HG03103 (cell line): ENCODE data around the gene UMAD1.
"Not testable (repeated sequence)": the region's sequence is repeated elsewhere in the genome, so short reads cannot be mapped to it uniquely, and the experiment has no call there.

Source experiments
- ATAC-seq: cut with Tn5 transposase; IDR thresholded peaks from one replicate; pipeline ENCODE4 v1.9.1; 2021; ENCODE audit warnings: low read depth; ENCODE audit not compliant: unreplicated experiment

Gene UMAD1

DNA sequence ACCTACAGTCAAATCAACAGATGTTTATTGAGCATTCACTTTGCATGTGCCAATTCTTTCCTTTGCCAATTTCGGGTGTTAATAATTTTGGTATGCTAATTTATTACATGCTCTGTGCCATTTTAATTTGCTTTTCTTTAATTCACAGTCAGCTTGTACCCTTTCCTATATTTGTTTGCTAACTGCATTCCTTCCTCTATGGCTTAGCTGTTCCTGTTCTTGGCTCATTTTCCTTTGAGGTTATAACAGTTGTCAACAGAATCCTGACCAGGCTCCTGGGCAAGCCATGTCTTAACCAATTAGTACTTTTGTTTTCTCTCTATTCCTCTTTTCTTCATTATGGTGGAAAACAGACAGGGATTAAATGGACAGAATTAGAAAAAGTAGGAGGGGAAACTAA, 151.5 kb downstream of the UMAD1 start:
- no peak for ATAC-seq

DNA sequence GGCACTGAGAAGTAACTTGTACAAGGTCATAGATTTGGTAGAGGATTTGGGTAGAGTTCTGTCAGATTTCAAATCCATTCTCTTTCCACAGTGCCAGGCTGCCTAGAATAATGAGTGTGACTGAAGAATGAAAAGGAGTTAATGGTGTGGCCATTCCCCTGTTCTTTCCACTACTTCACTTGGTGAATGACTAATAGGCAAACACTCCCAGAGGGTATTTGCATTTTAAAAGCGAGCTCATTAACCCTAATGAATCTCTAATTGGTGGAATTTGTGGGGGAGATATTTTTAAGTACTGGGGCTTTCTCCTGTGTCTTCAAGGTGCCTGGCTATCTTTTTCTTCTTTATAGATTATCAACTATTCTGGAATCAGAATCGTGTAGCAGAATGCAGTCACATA, 152.7 kb downstream of the UMAD1 start:
- no peak for ATAC-seq

DNA sequence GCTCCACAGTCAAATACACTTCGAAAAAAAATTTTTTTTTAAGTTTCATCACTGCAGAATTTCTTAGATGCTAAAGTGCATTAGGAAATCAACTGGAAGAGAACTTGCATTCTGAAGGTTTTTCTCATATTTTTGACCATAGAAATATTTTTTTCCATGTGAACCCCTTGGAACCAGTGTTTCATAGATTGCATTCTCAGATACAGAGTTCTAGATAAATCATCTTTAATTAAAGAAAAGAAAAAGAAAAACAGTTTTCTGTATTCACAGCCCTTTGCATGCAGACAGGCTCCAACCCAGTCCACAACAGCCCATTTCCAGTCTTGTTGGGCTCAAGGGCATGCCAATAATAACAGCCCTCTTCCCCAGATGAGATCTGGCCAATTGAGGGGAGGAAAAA, 153.4 kb downstream of the UMAD1 start:
- no peak for ATAC-seq

DNA sequence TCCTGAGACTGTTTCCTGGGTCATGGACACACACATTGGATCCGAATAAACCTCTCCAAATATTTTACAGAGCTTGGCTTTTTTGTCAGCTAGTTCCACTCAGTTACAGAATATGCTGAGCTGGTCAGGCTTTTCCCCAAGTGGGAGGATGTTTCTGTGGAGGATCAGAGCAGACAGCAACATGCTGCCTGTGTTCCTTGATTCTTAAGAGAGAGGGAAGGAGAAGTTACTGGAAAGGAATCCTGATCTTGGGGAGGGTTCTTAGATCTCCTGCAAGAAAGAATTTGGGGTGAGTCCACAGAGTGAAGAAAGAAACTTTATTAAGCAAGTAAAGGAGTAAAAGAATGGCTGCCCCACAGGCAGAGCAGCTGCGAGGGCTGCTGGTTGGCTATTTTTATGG, 154.7 kb downstream of the UMAD1 start:
- no peak for ATAC-seq

DNA sequence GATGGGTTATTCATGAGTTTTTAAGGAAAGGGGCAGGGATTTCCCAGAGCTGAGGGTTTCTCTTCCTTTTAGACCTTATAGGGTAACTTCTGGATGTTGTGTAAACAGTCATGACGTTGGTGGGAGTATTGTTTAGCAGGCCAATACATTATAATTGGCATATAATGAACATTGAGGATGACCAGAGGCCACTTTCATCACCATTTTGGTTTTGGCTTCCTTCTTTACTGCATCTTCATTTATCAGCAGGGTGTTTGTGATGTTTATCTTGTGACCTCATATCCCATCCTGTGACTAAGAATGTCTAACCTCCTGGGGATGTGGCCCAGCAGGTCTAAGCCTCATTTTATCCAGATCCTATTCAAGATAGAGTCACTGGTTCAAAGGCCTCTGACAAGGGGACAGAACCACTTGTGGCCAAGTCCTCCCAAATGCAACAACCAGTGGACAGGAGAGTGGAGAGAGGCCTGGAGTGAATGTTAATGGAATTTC, 155.1 kb downstream of the UMAD1 start:
- ATAC-seq: no peak

DNA sequence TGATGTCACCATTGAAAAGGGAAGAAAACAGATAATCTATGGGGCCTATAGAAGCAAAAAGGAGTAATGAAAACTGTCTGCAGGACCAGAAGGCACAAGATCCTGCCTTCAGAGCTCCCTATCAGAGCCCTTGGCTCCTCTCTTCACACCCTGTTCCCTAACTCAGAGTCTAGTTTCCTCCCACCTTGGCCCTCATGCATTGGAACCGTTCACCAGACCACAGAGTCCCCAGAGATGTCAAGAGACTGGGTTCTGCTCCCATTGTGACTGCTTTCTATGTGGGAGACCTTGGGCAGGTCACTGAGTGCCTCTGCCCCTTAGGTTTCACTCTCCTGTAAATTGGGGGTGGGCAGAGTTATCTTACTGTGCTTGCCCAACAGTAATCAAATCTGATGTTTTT, 158.0 kb downstream of the UMAD1 start:
- no peak for ATAC-seq

DNA sequence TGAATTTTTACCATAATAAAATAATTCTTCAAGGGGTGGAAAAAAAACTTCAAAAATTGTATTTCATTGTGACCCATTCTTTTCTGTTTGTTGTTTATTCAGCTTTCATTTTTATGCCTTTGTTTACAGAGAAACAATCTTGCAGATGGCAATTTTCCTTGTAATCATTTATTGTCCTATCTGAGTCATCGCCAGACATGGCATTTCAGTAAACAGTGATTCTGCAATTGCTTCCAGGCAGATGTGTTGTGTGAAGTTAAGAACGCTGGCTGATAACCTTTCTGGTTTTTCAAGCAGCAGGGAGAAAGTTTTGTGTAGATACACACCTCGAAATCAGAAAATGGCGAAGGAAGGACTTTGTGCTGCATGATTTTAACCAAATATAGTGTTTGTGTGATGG, 158.6 kb downstream of the UMAD1 start:
- no peak for ATAC-seq

DNA sequence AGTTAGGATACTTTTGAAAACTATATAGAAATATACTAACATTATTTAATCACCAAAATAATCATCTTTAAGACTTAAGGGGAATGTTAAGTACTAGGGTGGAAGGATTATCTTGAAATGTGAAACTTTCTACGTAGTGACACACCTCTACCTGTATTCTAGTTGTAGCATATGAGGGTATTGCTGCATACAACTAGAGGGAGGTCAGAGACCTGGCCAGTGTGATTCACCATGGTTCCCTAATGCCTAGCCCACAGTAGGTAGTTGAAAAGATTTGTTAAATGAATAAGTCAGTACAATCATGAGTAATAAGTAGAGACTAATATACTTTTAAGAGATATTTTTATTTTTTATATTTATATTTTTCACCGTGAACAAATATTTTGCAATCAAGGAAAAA, 162.0 kb downstream of the UMAD1 start:
- no peak for ATAC-seq

DNA sequence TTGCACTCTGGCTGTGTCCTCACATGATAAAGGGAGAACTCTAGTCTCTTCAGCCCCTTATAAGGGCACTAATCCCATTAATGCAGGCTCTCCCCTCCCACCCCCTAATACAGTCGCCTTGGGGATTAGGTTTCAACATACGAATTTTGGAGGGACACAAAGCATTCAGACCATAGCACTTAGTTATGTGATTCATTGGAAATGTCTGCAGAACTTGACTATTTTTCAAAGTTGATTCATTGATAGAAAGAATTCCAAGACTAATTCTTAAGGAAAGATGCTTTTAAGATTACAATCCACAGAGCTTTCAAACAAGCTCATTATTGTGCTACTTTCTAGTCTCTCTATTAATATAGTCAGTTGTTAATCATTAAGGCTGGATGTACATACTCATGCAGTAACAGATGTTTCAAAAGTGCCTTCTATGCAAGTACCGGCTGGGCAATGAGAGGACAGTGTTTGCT, 163.2 kb downstream of the UMAD1 start:
- no peak for ATAC-seq

DNA sequence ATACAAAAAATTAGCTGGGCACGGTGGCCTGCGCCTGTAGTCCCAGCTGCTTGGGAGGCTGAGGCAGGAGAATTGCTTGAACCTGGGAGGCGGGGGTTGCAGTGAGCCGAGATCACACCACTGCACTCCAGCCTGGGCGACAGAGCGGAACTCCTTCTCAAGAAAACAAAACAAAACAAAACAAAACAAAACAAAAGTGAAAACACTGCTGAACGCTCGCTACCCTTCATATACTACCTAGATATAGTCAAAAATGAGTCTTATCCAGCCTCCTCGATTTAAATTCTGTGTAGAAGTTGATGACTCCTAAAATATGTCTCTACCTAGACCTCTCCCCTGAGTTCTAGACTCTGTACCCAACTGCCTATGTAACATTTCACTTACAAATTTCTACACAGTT, 164.3 kb downstream of the UMAD1 start:
- ATAC-seq: not testable (repeated sequence)

DNA sequence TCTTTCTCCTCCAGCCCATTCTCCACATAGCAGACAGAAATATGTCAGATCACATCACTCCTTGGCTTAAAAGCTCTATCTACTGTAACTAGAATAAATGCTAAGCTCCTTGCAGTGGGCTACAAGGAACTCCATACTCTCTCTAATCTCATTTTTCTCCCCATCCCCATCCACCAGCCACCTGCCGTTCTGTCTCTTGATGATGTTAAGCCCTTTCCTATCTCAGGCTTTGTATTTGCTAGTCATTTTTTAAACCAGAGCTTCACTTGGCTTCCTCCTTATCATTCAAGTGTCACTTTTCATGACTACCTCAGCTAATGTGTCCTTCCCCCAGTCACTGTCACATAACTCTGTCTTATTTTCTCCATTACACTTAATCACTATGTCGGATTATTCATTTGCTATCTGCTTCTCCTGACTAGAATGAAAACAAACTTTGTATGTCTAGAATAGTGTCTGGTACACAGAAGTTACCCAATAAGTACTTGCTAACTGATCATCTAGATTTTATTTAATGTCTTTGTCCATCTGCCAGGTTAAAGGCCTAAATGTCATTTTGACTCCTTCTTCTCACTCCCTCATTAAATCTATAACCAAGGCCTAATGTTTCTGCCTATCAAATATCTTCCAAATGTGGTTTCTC, 165.1 kb downstream of the UMAD1 start:
- ATAC-seq: no peak

DNA sequence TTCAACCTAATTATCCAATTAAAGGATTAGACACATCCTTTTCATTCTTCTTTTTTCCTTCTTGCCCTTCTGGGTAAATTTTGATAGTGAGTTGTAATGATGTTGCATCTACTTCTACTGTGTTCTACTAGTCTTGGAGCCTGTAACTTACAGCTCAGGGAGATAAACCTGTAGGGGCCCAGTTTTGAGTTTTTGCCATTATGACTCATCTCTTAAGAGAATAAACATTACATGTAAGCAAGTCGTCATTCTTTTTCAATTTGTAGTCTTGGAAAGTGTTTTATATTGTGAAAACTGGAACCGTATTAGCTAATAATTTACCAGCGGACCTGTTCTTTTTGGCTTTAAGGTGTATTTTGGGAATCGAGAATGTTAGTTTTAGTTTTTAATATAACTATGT, 167.6 kb downstream of the UMAD1 start:
- no peak for ATAC-seq

DNA sequence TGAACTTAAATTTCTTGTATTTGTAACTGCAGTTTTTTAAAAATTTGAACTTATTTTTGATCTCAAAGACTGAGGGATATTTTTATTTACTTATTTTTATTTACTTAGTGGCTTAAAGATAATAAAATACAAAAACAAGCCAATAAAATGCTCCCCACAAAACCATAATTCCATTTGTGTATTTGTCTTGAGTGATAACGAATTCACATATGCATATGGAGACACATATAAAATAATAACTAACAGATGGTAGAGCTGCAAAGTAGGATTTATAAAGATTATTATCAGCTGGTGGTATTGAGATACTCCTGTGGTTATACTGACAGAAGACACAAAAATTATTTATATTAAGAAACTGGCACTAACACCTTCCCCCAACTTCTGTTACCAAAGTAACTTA, 168.1 kb downstream of the UMAD1 start:
- no peak for ATAC-seq

DNA sequence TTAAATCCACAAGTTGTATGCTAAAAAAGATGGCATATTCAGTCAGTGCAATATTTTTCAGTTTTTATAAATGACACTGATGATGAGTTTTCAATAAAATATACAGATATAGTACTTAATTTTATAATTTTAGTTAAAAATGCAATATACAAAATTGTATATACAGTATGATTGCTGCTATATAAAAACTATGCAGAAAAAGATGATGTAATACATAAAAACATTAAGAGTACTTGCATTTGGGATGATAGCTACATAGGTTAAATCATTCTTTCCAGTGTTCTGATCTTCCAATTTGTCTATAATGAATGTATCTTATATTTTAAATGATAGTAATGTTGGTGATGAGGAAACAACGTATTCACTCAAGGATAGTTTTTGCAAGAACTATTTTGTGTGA, 169.8 kb downstream of the UMAD1 start:
- no peak for ATAC-seq

DNA sequence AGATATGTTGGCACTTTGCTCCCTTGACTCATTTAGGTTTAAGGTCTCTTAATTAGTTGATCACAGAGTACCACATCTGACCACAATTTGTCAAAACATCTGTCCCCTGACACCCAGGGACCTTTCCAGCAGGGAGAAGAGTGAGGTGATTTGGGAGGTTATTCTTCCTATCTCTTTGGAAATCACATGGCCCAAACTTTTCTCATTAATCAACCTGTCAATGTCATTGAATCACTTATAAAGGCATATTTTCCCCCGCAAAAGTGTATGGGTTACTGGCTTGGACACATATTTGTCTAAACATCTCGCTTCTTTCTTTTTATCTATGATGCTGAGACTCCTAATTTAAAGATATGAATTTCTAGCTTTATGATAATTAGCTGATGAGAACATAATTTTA, 170.3 kb downstream of the UMAD1 start:
- ATAC-seq: no peak

DNA sequence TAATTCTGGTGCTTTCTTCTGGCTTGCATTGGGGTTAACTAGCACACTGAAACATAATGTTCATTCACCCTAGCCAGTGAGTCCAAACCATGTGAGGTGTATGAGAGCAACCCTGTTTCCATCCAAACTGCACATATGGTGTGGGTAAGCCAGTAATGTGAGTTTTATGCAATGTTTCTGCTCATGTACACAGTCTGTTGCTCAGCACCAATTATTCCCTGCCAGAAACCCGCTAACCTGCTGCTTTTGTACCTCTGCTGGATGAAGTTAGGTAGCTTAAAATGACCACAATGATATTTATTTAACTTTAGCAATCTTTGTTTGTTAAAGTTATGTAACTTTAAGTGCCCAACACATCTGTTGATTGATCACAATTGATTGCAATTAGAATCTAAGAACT, 171.6 kb downstream of the UMAD1 start:
- ATAC-seq: no peak

DNA sequence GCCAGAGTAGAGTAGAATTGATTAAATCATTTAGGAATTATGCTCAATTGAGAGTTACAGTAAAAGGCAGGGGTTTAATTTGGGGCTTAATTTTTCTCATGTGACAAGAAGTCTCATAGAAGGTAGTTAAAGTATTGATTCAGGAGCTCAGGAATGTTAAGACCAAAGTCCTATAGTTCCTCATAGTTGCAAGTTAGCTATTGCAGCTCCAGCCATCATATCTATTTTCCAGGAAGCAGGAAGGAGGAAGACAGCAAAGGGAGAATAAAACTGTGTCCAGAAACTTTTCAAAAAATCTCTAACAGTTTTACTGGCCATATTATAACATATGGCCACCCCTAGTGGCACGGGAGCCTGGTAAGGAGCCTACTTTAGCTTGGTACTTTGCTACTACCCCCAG, 174.8 kb downstream of the UMAD1 start:
- no peak for ATAC-seq

DNA sequence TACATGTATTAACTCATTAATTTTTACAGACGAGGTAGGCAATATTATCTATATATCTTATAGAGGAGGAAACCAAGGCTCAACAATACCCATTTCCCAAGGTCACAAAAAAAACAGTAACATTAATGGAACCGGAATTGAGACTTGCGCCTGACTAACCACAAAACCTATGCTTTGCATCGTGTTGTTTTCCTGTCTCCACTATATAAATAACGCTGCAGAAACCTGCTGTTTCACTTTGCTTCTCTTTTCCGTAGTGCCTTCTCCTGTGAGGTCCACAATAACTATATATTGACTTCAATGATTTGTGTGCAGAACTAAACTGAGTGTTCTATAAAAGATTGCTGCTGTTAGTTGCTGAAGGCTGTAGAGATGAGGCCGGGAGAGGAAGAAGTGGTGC, 175.5 kb downstream of the UMAD1 start:
- ATAC-seq: peak; percentile 85

DNA sequence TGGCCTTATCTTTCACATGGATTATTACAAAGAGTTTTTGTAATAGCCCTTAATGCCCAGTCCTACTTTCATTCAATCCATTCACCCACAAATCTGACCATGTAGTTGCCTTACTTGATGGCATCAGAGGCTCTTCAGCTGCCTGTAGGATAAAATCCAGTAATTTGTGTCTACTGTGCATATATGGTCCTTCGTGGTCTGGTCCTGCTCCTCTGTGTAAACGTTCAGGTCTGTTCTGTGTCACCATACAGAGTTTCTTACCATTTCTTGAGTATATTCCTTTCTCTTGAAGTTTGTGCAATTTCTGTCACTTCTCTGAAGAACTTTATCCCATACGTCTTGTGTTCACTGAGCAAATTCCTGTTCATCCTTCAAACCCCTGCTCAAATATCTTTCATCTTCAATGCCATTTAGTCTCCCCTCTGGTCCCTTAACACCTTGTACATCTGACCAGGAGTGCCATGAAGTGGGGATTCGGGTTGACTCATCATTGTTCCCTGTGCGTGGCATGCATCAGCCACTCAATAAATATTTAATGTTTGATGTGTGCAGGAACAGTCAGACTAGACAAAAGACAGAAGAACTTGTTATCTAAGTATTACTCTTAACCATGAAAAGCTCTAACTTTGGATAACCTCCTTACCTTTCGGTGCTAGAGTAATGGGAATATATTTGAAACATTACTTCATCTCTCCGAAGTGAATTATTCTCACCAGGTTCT, 176.4 kb downstream of the UMAD1 start:
- ATAC-seq: no peak

DNA sequence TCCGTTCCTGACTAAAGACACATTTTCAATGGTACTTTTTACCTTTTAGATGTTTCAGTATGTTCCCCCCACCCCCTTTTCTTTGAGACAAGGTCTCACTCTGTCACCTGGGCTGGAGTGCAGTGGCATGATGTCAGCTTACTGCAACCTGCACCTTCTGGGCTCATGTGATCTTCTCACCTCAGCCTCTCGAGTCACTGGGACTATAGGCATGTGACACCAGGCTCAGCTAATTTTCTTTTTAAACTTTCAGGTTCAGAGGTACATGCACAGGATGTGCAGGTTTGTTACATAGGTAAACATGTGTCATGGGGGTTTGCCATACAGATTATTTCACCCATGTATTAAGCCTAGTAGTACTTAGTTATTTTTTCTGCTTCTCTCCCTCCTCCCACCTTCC, 177.2 kb downstream of the UMAD1 start:
- ATAC-seq: no peak

DNA sequence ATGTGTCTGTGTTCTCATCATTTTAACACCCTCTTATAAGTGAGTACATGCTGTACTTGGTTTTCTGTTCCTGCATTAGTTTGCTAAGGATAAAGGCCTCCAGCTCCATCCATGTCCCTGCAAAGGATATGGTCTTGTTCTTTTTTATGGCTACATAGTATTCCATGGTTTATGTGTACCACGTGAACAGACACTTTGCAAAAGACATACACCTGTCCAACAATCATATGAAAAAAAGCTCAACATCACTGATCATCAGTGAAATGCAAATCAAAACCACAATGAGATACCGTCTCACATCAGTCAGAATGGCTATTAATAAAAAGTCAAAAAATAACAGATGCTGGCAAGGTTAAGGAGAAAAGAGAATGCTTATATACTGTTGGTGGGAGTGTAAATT, 177.6 kb downstream of the UMAD1 start:
- not testable (repeated sequence) for ATAC-seq
